HepG2 (cell line): ENCODE data around the gene MALT1. TPM values are rescaled to one million over a fixed set of nuclear protein-coding genes. Genes with fewer than 3 reads are reported as not detected.

Source experiments
- ATAC-seq: fragments of 200-7000 bp; cut with Tn5 transposase; 3 replicates; pipeline ENCODE4 v1.9.1; 2020; ENCODE audit warnings: mild to moderate bottlenecking, moderate library complexity
- BruUV-seq: library from RNA; stranded (reverse); fragments of 400-500 nt; replicated peaks from 2 replicates; lab custom pipeline; 2021; lab: Mats Ljungman, UMichigan
- CTCF ChIA-PET: fragments of 300-600 bp; formaldehyde crosslinking; extraction: SDS; loops from one replicate; lab custom pipeline; 2021; ENCODE audit warnings: low total read pairs, inconsistent platforms, low intra/inter-chr PET ratio; lab: Yijun Ruan, JAX
- POLR2A ChIA-PET: fragments of 350-600 bp; sonication (Branson Sonifier 250); formaldehyde crosslinking; loops from one replicate; lab custom pipeline; 2020; ENCODE audit warnings: antibody characterized with exemption, inconsistent platforms; lab: Yijun Ruan, JAX
- DNase-seq: peaks from one replicate; pipeline ENCODE4 v3.0.0-alpha.2; 2015; ENCODE audit warnings: low spot score
- FAIRE-seq: peaks from 3 replicates; lab custom pipeline; 2011; peaks lifted over from hg19 to GRCh38; lab: Jason Lieb, UNC
- H2AFZ ChIP-seq: one replicate; pipeline ENCODE4 v1.6.1; 2011; ENCODE audit warnings: low read length, inconsistent platforms
- H3K27ac ChIP-seq: fragments of 300-600 bp; 3 replicates; pipeline ENCODE4 v1.8.0; 2011; ENCODE audit warnings: mixed run types, mild to moderate bottlenecking, mixed read lengths, low read length, inconsistent platforms; ENCODE audit not compliant: insufficient read depth; ENCODE audit errors: extremely low read length
- H3K27me3 ChIP-seq, 2 experiments: fragments of 200-600 bp in 1 of 2; 2 replicates in 1 of 2; 3 replicates in 1 of 2; pipeline versions ENCODE4 v1.6.0 to v1.8.0; 2011; ENCODE audit warnings: low read length in 2 of 2, mild to moderate bottlenecking in 2 of 2, moderate library complexity in 2 of 2, inconsistent platforms in 1 of 2; ENCODE audit not compliant: insufficient read depth in 2 of 2, control insufficient read depth in 1 of 2
- H3K36me3 ChIP-seq, 2 experiments: fragments of 200-600 bp in 1 of 2; replicated peaks in 1 of 2; 2 replicates in 1 of 2; 3 replicates in 1 of 2; pipeline versions ENCODE4 v1.5.1 to v1.8.0; 2011; ENCODE audit warnings: low read length in 2 of 2, inconsistent platforms in 1 of 2; ENCODE audit not compliant: insufficient read depth in 2 of 2, control insufficient read depth in 1 of 2
- H3K4me1 ChIP-seq: 2 replicates; pipeline ENCODE4 v1.5.1; 2012; ENCODE audit warnings: low read length, inconsistent platforms; ENCODE audit not compliant: insufficient read depth
- H3K4me2 ChIP-seq: 2 replicates; pipeline ENCODE4 v1.6.0; 2011; ENCODE audit warnings: low read depth, low read length, inconsistent platforms
- H3K4me3 ChIP-seq, 3 experiments: fragments of 200-600 bp in 1 of 3; sonication (generic), shearing (Covaris generic) in 1 of 3; replicated peaks in 1 of 3; 2 replicates each; pipeline ENCODE4 v1.5.1; 2011 to 2016; ENCODE audit warnings: low read length in 3 of 3, inconsistent platforms in 2 of 3, low read depth in 2 of 3, mild to moderate bottlenecking in 2 of 3, control low read depth in 1 of 3, mixed read lengths in 1 of 3; ENCODE audit not compliant: insufficient read depth in 1 of 3
- H3K79me2 ChIP-seq: one replicate; pipeline ENCODE4 v1.6.1; 2011; ENCODE audit warnings: low read length, inconsistent platforms; ENCODE audit not compliant: insufficient read depth
- H3K9ac ChIP-seq: 2 replicates; pipeline ENCODE4 v1.6.0; 2011; ENCODE audit warnings: mild to moderate bottlenecking, low read depth, low read length, inconsistent platforms; ENCODE audit not compliant: insufficient read depth
- H3K9me3 ChIP-seq: 2 replicates; pipeline ENCODE4 v1.5.1; 2012; ENCODE audit warnings: mild to moderate bottlenecking, low read length
- H4K20me1 ChIP-seq: 2 replicates; pipeline ENCODE4 v1.6.0; 2011; ENCODE audit warnings: inconsistent platforms, mild to moderate bottlenecking, low read length, moderate library complexity; ENCODE audit not compliant: insufficient read depth
- BHLHE40 ChIP-seq: IDR thresholded peaks from 2 replicates; pipeline ENCODE4 v1.6.1; 2011; ENCODE audit warnings: low read length, improper control_type of control experiment
- CENPX ChIP-seq: sonication (generic); formaldehyde crosslinking; IDR thresholded peaks from 2 replicates; pipeline ENCODE4 v1.9.0; 2021; ENCODE audit warnings: mild to moderate bottlenecking, missing genetic modification reagents, moderate library complexity
- FOSL2 ChIP-seq: sonication (generic); formaldehyde crosslinking; IDR thresholded peaks from 2 replicates; pipeline ENCODE4 v1.4.0; 2020; ENCODE audit warnings: missing genetic modification reagents
- GABPA ChIP-seq, 2 experiments: IDR thresholded peaks; 2 replicates each; pipeline ENCODE4 v1.6.1; 2011 to 2016; ENCODE audit warnings: low read depth in 2 of 2, low read length in 1 of 2, missing biosample characterization in 1 of 2, missing genetic modification characterization in 1 of 2
- JUN ChIP-seq: sonication (generic); formaldehyde crosslinking; IDR thresholded peaks from 2 replicates; pipeline ENCODE4 v1.4.0; 2020; ENCODE audit warnings: mild to moderate bottlenecking, missing genetic modification reagents
- KLF11 ChIP-seq: IDR thresholded peaks from 2 replicates; pipeline ENCODE4 v1.6.1; 2016; ENCODE audit warnings: missing compliant biosample characterization
- PHB2 ChIP-seq: fragments of 450-650 bp; IDR thresholded peaks from 2 replicates; pipeline ENCODE4 v1.6.1; 2018; ENCODE audit not compliant: partially characterized antibody
- SNAI1 ChIP-seq: sonication (generic); formaldehyde crosslinking; IDR thresholded peaks from 2 replicates; pipeline ENCODE4 v1.5.0; 2020; ENCODE audit warnings: mild to moderate bottlenecking, missing genetic modification reagents, borderline replicate concordance
- TAF1 ChIP-seq: sonication (generic); formaldehyde crosslinking; IDR thresholded peaks from 2 replicates; pipeline ENCODE4 v1.4.0; 2020; ENCODE audit warnings: missing genetic modification reagents
- TOPORS ChIP-seq: sonication (generic); formaldehyde crosslinking; IDR thresholded peaks from 2 replicates; pipeline ENCODE4 v1.8.0; 2023; ENCODE audit warnings: mild to moderate bottlenecking, missing genetic modification reagents
- ZNF383 ChIP-seq: sonication (generic); formaldehyde crosslinking; IDR thresholded peaks from 2 replicates; pipeline ENCODE4 v1.4.0; 2020; ENCODE audit warnings: missing genetic modification reagents, mild to moderate bottlenecking, borderline replicate concordance
- WGBS: methylation state at CpG from one replicate; pipeline ENCODE4 v1.1.6; 2017; ENCODE audit warnings: low lambda C conversion rate; 5-methylcytosine and 5-hydroxymethylcytosine counted together
- in situ Hi-C: cut with HindIII; loops from 2 replicates; pipeline ENCODE4 v1.10.0; 2017; ENCODE audit warnings: low pct_unique_long_range_greater_than_20kb; ENCODE audit not compliant: extremely low pct_ligation_motif_present
- intact Hi-C: fragments of 100-400 bp; cut with micrococcal nuclease; formaldehyde crosslinking; loops from one replicate; pipeline ENCODE4 v1.10.0; 2022; ENCODE audit not compliant: unreplicated experiment
- polyA plus RNA-seq, 8 experiments: library from polyadenylated mRNA; depleted of rRNA in 3 of 8; stranded (reverse) in 7 of 8; unstranded in 1 of 8; fragments of >200 nt; fragmentation: Illumina TruSeq in 4 of 8; extraction: Trizol in 4 of 8; gene quantifications; 2 replicates each; pipeline versions ENCODE4 v1.2.1 to v1.2.3, GENCODE V29; 2011 to 2016; ENCODE audit warnings: low read depth in 4 of 8, missing spikeins in 1 of 8, mixed read lengths in 1 of 8; ENCODE audit not compliant: insufficient read depth in 1 of 8
- total RNA-seq, 5 experiments: library from RNA; depleted of rRNA; stranded (reverse); fragments of >200 nt; fragmentation: Illumina TruSeq; extraction: Trizol; gene quantifications; 2 replicates each; pipeline ENCODE4 v1.2.3, GENCODE V29; 2016; ENCODE audit warnings: low read depth in 1 of 5
- TF ChIP-seq, protein P1 (sequence below): sonication (generic); formaldehyde crosslinking; IDR thresholded peaks from 2 replicates; pipeline ENCODE4 v1.5.0; 2020; ENCODE audit warnings: mild to moderate bottlenecking, missing genetic modification reagents
- TF ChIP-seq, protein P2 (sequence below): sonication (generic); formaldehyde crosslinking; IDR thresholded peaks from 2 replicates; pipeline ENCODE4 v1.4.0; 2020; ENCODE audit warnings: mild to moderate bottlenecking, missing genetic modification reagents
- TF ChIP-seq, protein P3 (sequence below): sonication (generic); formaldehyde crosslinking; IDR thresholded peaks from 2 replicates; pipeline ENCODE4 v1.8.0; 2022; ENCODE audit warnings: mild to moderate bottlenecking, missing genetic modification reagents, borderline replicate concordance
- TF ChIP-seq, protein P4 (sequence below): sonication (generic); formaldehyde crosslinking; conservative IDR thresholded peaks from 2 replicates; pipeline ENCODE4 v1.4.0; 2020; ENCODE audit warnings: missing genetic modification reagents
- TF ChIP-seq, protein P5 (sequence below): sonication (generic); formaldehyde crosslinking; conservative IDR thresholded peaks from 2 replicates; pipeline ENCODE4 v1.4.0; 2020; ENCODE audit warnings: mild to moderate bottlenecking, missing genetic modification reagents, moderate library complexity

Gene MALT1
- total and polyA plus RNA-seq, 2 of the 13 experiments (the other 11 are each of a cell fraction or from before 2014, with no cell fraction given): 43.9 to 89.0 TPM

DNA sequence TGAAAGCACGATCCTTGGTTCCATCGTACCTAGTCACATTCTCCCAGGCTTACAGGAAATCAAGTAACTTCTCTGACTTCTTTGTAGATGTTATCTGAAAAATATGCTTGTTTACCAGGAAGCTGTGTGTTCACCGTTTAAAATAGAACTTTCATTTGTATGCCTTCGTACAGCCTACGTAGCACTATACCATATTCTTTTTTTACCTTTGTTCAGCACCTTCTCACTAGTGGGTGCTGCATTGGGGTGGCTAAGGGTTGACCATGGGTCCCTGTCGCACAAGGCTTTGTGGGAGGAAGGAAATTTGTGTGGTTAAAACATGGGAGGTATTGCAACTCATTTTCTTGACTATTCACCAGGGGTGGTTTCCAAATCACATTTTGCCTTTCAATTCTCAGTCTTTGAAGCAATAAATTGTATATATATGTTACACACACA, 16.6 kb downstream of the MALT1 start:
- TSS peak; percentile 6 for BruUV-seq
- TF ChIP-seq TAF1 (no peak), BHLHE40 (no peak), GABPA (IDR thresholded peaks at IDR 0.05; ENCODE audit: low read depth, low read length) (no peak), GABPA (CRISPR knock-in tag; IDR thresholded peaks at IDR 0.05; ENCODE audit: low read depth) (no peak), FOSL2 (CRISPR knock-in tag) (no peak), KLF11 (CRISPR knock-in tag) (no peak), CENPX (CRISPR knock-in tag) (no peak), ZNF383 (no peak), PHB2 (no peak), TOPORS (CRISPR knock-in tag) (no peak), JUN (CRISPR knock-in tag) (no peak), SNAI1 (CRISPR knock-in tag) (no peak)
- TF ChIP-seq, protein P1, sequence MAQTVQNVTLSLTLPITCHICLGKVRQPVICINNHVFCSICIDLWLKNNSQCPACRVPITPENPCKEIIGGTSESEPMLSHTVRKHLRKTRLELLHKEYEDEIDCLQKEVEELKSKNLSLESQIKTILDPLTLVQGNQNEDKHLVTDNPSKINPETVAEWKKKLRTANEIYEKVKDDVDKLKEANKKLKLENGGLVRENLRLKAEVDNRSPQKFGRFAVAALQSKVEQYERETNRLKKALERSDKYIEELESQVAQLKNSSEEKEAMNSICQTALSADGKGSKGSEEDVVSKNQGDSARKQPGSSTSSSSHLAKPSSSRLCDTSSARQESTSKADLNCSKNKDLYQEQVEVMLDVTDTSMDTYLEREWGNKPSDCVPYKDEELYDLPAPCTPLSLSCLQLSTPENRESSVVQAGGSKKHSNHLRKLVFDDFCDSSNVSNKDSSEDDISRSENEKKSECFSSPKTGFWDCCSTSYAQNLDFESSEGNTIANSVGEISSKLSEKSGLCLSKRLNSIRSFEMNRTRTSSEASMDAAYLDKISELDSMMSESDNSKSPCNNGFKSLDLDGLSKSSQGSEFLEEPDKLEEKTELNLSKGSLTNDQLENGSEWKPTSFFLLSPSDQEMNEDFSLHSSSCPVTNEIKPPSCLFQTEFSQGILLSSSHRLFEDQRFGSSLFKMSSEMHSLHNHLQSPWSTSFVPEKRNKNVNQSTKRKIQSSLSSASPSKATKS: no peak
- TF ChIP-seq, protein P2, sequence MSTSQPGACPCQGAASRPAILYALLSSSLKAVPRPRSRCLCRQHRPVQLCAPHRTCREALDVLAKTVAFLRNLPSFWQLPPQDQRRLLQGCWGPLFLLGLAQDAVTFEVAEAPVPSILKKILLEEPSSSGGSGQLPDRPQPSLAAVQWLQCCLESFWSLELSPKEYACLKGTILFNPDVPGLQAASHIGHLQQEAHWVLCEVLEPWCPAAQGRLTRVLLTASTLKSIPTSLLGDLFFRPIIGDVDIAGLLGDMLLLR (CRISPR knock-in tag): no peak
- TF ChIP-seq, protein P3, sequence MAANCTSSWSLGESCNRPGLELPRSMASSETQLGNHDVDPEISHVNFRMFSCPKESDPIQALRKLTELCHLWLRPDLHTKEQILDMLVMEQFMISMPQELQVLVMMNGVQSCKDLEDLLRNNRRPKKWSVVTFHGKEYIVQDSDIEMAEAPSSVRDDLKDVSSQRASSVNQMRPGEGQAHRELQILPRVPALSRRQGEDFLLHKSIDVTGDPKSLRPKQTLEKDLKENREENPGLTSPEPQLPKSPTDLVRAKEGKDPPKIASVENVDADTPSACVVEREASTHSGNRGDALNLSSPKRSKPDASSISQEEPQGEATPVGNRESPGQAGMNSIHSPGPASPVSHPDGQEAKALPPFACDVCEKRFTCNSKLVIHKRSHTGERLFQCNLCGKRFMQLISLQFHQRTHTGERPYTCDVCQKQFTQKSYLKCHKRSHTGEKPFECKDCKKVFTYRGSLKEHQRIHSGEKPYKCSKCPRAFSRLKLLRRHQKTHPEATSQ (CRISPR knock-in tag): no peak
- TF ChIP-seq, protein P4, sequence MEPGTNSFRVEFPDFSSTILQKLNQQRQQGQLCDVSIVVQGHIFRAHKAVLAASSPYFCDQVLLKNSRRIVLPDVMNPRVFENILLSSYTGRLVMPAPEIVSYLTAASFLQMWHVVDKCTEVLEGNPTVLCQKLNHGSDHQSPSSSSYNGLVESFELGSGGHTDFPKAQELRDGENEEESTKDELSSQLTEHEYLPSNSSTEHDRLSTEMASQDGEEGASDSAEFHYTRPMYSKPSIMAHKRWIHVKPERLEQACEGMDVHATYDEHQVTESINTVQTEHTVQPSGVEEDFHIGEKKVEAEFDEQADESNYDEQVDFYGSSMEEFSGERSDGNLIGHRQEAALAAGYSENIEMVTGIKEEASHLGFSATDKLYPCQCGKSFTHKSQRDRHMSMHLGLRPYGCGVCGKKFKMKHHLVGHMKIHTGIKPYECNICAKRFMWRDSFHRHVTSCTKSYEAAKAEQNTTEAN (CRISPR knock-in tag): no peak
- TF ChIP-seq, protein P5, sequence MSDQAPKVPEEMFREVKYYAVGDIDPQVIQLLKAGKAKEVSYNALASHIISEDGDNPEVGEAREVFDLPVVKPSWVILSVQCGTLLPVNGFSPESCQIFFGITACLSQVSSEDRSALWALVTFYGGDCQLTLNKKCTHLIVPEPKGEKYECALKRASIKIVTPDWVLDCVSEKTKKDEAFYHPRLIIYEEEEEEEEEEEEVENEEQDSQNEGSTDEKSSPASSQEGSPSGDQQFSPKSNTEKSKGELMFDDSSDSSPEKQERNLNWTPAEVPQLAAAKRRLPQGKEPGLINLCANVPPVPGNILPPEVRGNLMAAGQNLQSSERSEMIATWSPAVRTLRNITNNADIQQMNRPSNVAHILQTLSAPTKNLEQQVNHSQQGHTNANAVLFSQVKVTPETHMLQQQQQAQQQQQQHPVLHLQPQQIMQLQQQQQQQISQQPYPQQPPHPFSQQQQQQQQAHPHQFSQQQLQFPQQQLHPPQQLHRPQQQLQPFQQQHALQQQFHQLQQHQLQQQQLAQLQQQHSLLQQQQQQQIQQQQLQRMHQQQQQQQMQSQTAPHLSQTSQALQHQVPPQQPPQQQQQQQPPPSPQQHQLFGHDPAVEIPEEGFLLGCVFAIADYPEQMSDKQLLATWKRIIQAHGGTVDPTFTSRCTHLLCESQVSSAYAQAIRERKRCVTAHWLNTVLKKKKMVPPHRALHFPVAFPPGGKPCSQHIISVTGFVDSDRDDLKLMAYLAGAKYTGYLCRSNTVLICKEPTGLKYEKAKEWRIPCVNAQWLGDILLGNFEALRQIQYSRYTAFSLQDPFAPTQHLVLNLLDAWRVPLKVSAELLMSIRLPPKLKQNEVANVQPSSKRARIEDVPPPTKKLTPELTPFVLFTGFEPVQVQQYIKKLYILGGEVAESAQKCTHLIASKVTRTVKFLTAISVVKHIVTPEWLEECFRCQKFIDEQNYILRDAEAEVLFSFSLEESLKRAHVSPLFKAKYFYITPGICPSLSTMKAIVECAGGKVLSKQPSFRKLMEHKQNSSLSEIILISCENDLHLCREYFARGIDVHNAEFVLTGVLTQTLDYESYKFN: no peak

More for the DNA sequence above, 16.6 kb downstream of the MALT1 start:
- Histone ChIP-seq H3K4me1 (peaks cover under 1% of the 10 kb centered on the region; the same call in 1 of the 2 replicates), H3K9ac (no peak overlapping the region), H3K9me3 (no peaks in the 10 kb centered on the region), H3K4me3 (no peak overlapping the region), H3K36me3 (peaks cover 31 to 77% of the 10 kb centered on the region in 2 experiments), H3K4me2 (no peak overlapping the region), H2AFZ (no peak overlapping the region), H3K27ac (no peak overlapping the region), H4K20me1 (peaks cover 19% of the 10 kb centered on the region), H3K27me3 (no peaks in the 10 kb centered on the region; a peak in 1 of 5 replicates), H3K79me2 (peaks cover 77% of the 10 kb centered on the region)
- WGBS: 97% methylated on average over 6 of the region's 6 CpGs
- CTCF ChIA-PET: no interaction called here
- ATAC-seq: no peak
- POLR2A ChIA-PET: no interaction called here
- no peak for FAIRE-seq
- in situ Hi-C loops: no loop called here
- no peak for DNase-seq
- intact Hi-C loops: no loop called here
